Measurements from ENCODE around the gene ST6GALNAC1.

Gene ST6GALNAC1

GRCh38 chr17:76599694-76600460 lies 43.7 kb downstream of the ST6GALNAC1 start:
- Histone ChIP-seq H3K4me3 (ENCODE audit: low read depth in 1 of 5, low read length in 5 of 5) (no peak overlapping the region), H3K27me3 (ENCODE audit: control insufficient read depth in 5 of 5, insufficient read depth in 4 of 5, low read length in 5 of 5) (peaks cover 0 to 2% (median 0%) of the 10 kb centered on the region in 5 donors), H3K9ac (ENCODE audit: low read length in 5 of 5) (no peak overlapping the region), H3K9me3 (ENCODE audit: control insufficient read depth in 5 of 5, low read length in 5 of 5) (no peaks in the 10 kb centered on the region), H3K36me3 (ENCODE audit: control insufficient read depth in 5 of 5, insufficient read depth in 5 of 5, low read length in 5 of 5) (no peaks in the 10 kb centered on the region), H3K4me1 (ENCODE audit: control insufficient read depth in 5 of 5, insufficient read depth in 5 of 5, low read length in 5 of 5) (peaks cover 0 to 30% (median 15%) of the 10 kb centered on the region in 5 donors), H3K27ac (ENCODE audit: low read depth, low read length) (no peak overlapping the region)

- Histone ChIP-seq H3K27me3 (ENCODE audit: control insufficient read depth in 5 of 5, insufficient read depth in 4 of 5, low read length in 5 of 5) (peaks cover 0 to 2% (median 0%) of the 10 kb centered on the region in 5 donors), H3K36me3 (ENCODE audit: control insufficient read depth in 5 of 5, insufficient read depth in 5 of 5, low read length in 5 of 5) (no peaks in the 10 kb centered on the region), H3K9me3 (ENCODE audit: control insufficient read depth in 5 of 5, low read length in 5 of 5) (no peaks in the 10 kb centered on the region), H3K9ac (ENCODE audit: low read length in 5 of 5) (no peak overlapping the region), H3K27ac (ENCODE audit: low read depth, low read length) (no peak overlapping the region), H3K4me1 (ENCODE audit: control insufficient read depth in 5 of 5, insufficient read depth in 5 of 5, low read length in 5 of 5) (peaks cover 0 to 30% (median 15%) of the 10 kb centered on the region in 5 donors), H3K4me3 (ENCODE audit: low read depth in 1 of 5, low read length in 5 of 5) (no peak overlapping the region)
These were observed 45.5 kb downstream of the ST6GALNAC1 start for GRCh38 chr17:76598004-76598439.

- no peaks in the 10 kb centered on the region for H3K36me3 ChIP-seq (ENCODE audit: control insufficient read depth in 5 of 5, insufficient read depth in 5 of 5, low read length in 5 of 5)
- H3K27ac ChIP-seq (ENCODE audit: low read depth, low read length), result no peak overlapping the region
- H3K27me3 ChIP-seq (ENCODE audit: control insufficient read depth in 5 of 5, insufficient read depth in 4 of 5, low read length in 5 of 5), result peaks cover 0 to 2% (median 0%) of the 10 kb centered on the region in 5 donors
- H3K9me3 ChIP-seq (ENCODE audit: control insufficient read depth in 5 of 5, low read length in 5 of 5), result no peaks in the 10 kb centered on the region
- H3K9ac ChIP-seq (ENCODE audit: low read length in 5 of 5), result no peak overlapping the region
- H3K4me3 ChIP-seq (ENCODE audit: low read depth in 1 of 5, low read length in 5 of 5), result no peak overlapping the region
- peaks cover 0 to 30% (median 15%) of the 10 kb centered on the region in 5 donors for H3K4me1 ChIP-seq (ENCODE audit: control insufficient read depth in 5 of 5, insufficient read depth in 5 of 5, low read length in 5 of 5)
These were observed 46.2 kb downstream of the ST6GALNAC1 start for GRCh38 chr17:76597156-76598003.

- H3K9me3 ChIP-seq (ENCODE audit: control insufficient read depth in 5 of 5, low read length in 5 of 5), result no peaks in the 10 kb centered on the region
- H3K27me3 ChIP-seq (ENCODE audit: control insufficient read depth in 5 of 5, insufficient read depth in 4 of 5, low read length in 5 of 5), result no peaks in the 10 kb centered on the region
- no peak overlapping the region for H3K9ac ChIP-seq (ENCODE audit: low read length in 5 of 5)
- H3K36me3 ChIP-seq (ENCODE audit: control insufficient read depth in 5 of 5, insufficient read depth in 5 of 5, low read length in 5 of 5), result no peaks in the 10 kb centered on the region
- no peak overlapping the region for H3K27ac ChIP-seq (ENCODE audit: low read depth, low read length)
- H3K4me1 ChIP-seq (ENCODE audit: control insufficient read depth in 5 of 5, insufficient read depth in 5 of 5, low read length in 5 of 5), result peaks cover 0 to 19% (median 14%) of the 10 kb centered on the region in 5 donors
- no peak overlapping the region for H3K4me3 ChIP-seq (ENCODE audit: low read depth in 1 of 5, low read length in 5 of 5)
These were observed 48.9 kb downstream of the ST6GALNAC1 start for GRCh38 chr17:76594690-76595089.

GRCh38 chr17:76593959-76594358 lies 49.6 kb downstream of the ST6GALNAC1 start:
- Histone ChIP-seq H3K9ac (ENCODE audit: low read length in 5 of 5) (no peak overlapping the region), H3K27me3 (ENCODE audit: control insufficient read depth in 5 of 5, insufficient read depth in 4 of 5, low read length in 5 of 5) (no peaks in the 10 kb centered on the region), H3K27ac (ENCODE audit: low read depth, low read length) (no peak overlapping the region), H3K9me3 (ENCODE audit: control insufficient read depth in 5 of 5, low read length in 5 of 5) (no peaks in the 10 kb centered on the region), H3K36me3 (ENCODE audit: control insufficient read depth in 5 of 5, insufficient read depth in 5 of 5, low read length in 5 of 5) (no peaks in the 10 kb centered on the region), H3K4me3 (ENCODE audit: low read depth in 1 of 5, low read length in 5 of 5) (no peak overlapping the region), H3K4me1 (ENCODE audit: control insufficient read depth in 5 of 5, insufficient read depth in 5 of 5, low read length in 5 of 5) (peaks cover 0 to 18% (median 14%) of the 10 kb centered on the region in 5 donors)

- Histone ChIP-seq H3K36me3 (ENCODE audit: control insufficient read depth in 5 of 5, insufficient read depth in 5 of 5, low read length in 5 of 5) (no peaks in the 10 kb centered on the region), H3K9ac (ENCODE audit: low read length in 5 of 5) (no peak overlapping the region), H3K4me3 (ENCODE audit: low read depth in 1 of 5, low read length in 5 of 5) (no peak overlapping the region), H3K27me3 (ENCODE audit: control insufficient read depth in 5 of 5, insufficient read depth in 4 of 5, low read length in 5 of 5) (no peaks in the 10 kb centered on the region), H3K9me3 (ENCODE audit: control insufficient read depth in 5 of 5, low read length in 5 of 5) (no peaks in the 10 kb centered on the region), H3K27ac (ENCODE audit: low read depth, low read length) (no peak overlapping the region), H3K4me1 (ENCODE audit: control insufficient read depth in 5 of 5, insufficient read depth in 5 of 5, low read length in 5 of 5) (peaks cover 0 to 14% (median 13%) of the 10 kb centered on the region in 5 donors)
These were observed 50.2 kb downstream of the ST6GALNAC1 start for GRCh38 chr17:76593384-76593826.

GRCh38 chr17:76588182-76588581 lies 55.4 kb downstream of the ST6GALNAC1 start:
- Histone ChIP-seq H3K36me3 (ENCODE audit: control insufficient read depth in 5 of 5, insufficient read depth in 5 of 5, low read length in 5 of 5) (no peaks in the 10 kb centered on the region), H3K9me3 (ENCODE audit: control insufficient read depth in 5 of 5, low read length in 5 of 5) (no peaks in the 10 kb centered on the region), H3K27me3 (ENCODE audit: control insufficient read depth in 5 of 5, insufficient read depth in 4 of 5, low read length in 5 of 5) (peaks cover 0 to 8% (median 4%) of the 10 kb centered on the region in 5 donors), H3K9ac (ENCODE audit: low read length in 5 of 5) (no peak overlapping the region), H3K4me1 (ENCODE audit: control insufficient read depth in 5 of 5, insufficient read depth in 5 of 5, low read length in 5 of 5) (peaks cover 0 to 23% (median 14%) of the 10 kb centered on the region in 5 donors), H3K27ac (ENCODE audit: low read depth, low read length) (no peak overlapping the region), H3K4me3 (ENCODE audit: low read depth in 1 of 5, low read length in 5 of 5) (no peak overlapping the region)

GRCh38 chr17:76586741-76587487 lies 56.6 kb downstream of the ST6GALNAC1 start:
- H3K9me3 ChIP-seq (ENCODE audit: control insufficient read depth in 5 of 5, low read length in 5 of 5), result no peaks in the 10 kb centered on the region
- no peak overlapping the region for H3K27ac ChIP-seq (ENCODE audit: low read depth, low read length)
- no peak overlapping the region for H3K4me3 ChIP-seq (ENCODE audit: low read depth in 1 of 5, low read length in 5 of 5)
- peaks cover 0 to 8% (median 4%) of the 10 kb centered on the region in 5 donors for H3K27me3 ChIP-seq (ENCODE audit: control insufficient read depth in 5 of 5, insufficient read depth in 4 of 5, low read length in 5 of 5)
- H3K9ac ChIP-seq (ENCODE audit: low read length in 5 of 5), result no peak overlapping the region
- H3K4me1 ChIP-seq (ENCODE audit: control insufficient read depth in 5 of 5, insufficient read depth in 5 of 5, low read length in 5 of 5), result peaks cover 0 to 23% (median 14%) of the 10 kb centered on the region in 5 donors
- no peaks in the 10 kb centered on the region for H3K36me3 ChIP-seq (ENCODE audit: control insufficient read depth in 5 of 5, insufficient read depth in 5 of 5, low read length in 5 of 5)

GRCh38 chr17:76585649-76586593 lies 57.6 kb downstream of the ST6GALNAC1 start, which contains the start of gene ST6GALNAC2:
Gene ST6GALNAC2, minus strand, starts transcription at chr17:76585860. Its CDS starts 52 bp downstream, at chr17:76585808.
- Histone ChIP-seq H3K36me3 (ENCODE audit: control insufficient read depth in 5 of 5, insufficient read depth in 5 of 5, low read length in 5 of 5) (no peaks in the 10 kb centered on the region), H3K4me1 (ENCODE audit: control insufficient read depth in 5 of 5, insufficient read depth in 5 of 5, low read length in 5 of 5) (peaks cover 0 to 23% (median 14%) of the 10 kb centered on the region in 5 donors), H3K4me3 (ENCODE audit: low read depth in 1 of 5, low read length in 5 of 5) (peak within 1 kb of the TSS; percentile 56 to 75 (median 70)), H3K27me3 (ENCODE audit: control insufficient read depth in 5 of 5, insufficient read depth in 4 of 5, low read length in 5 of 5) (peaks cover 0 to 8% (median 4%) of the 10 kb centered on the region in 5 donors), H3K9me3 (ENCODE audit: control insufficient read depth in 5 of 5, low read length in 5 of 5) (no peaks in the 10 kb centered on the region), H3K9ac (ENCODE audit: low read length in 5 of 5) (peak within 1 kb of the TSS in 4 of 5 donors; percentile 64 to 78 (median 73)), H3K27ac (ENCODE audit: low read depth, low read length) (no peak within 1 kb of the TSS)

Measured in subcutaneous abdominal adipose tissue (tissue), 5 donors.